Femur (tissue), 1 donor: ENCODE data around the gene TBC1D14.
A peak's percentile ranks its signal among the peaks of the same experiment; 100 is the strongest.
"Not testable (repeated sequence)": the region's sequence is repeated elsewhere in the genome, so short reads cannot be mapped to it uniquely, and the experiment has no call there.

Source experiments
- DNase-seq: peaks from one replicate; pipeline ENCODE4 v3.0.0-alpha.2; 2017

TBC1D14 gene

GRCh38 chr4:6909113-6909969 is at the start of gene TBC1D14:
TBC1D14 (plus strand) TSS chr4:6909826; CDS start chr4:6923390, 13,564 bp downstream.
- peak; percentile 92 for DNase-seq

- DNase-seq: no peak
Observed at GRCh38 chr4:6868386-6868785, 41.2 kb upstream of the TBC1D14 start.

DNA sequence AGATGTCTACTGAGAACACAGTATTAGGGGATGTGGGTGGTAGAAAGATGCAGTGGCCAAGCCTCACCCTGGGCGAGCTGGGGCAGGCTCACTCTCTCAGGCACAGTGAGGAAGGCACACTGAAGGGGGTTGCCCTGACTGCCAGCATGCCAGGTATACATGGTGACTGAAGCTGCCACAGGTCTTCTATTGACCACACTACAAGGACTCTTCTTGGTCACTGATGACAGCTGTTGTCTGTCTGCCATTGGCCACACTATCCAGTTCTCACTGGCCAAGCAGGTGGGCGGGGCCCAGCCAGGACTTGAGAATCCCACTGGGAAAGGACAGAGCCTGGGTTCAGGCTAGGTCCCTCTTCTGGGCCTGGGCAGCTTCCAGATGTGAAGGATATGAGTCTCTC is 39.7 kb upstream of the TBC1D14 start:
- no peak for DNase-seq

GRCh38 chr4:6873291-6873690 is 36.3 kb upstream of the TBC1D14 start:
- DNase-seq: no peak

DNA sequence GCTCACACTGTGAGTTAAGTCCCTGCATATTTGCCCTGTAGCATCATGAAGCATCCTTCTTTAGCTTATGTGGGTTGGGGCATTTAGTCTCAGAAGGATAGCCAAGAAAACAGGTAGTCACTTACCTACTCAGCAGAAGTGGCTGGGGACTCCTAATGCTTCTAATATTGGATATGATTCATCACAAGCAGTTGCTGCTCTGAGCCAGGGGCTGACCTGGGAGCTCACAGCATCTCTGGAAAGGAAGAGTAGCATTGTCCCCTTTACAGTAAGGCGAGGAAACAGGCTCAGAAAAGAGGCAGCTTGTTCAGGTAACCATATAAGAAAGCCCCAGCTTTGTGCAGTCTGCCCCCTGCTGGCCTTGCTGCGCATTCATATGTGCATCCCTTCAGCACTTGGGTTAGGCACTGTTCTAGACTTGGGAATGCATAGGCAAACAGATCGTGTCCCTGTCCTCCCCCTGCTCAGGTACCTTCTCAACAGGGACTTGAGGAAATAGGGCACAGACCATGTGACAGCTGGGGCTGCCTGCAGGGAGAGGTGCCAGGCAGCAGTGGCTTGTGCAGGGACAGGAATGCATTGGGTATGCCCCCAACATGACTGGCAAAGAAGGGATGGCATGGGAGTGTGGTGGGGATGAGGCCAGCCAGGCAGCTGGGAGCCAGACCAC is 35.7 kb upstream of the TBC1D14 start:
- DNase-seq: peak; percentile 74

- DNase-seq: no peak
Observed at GRCh38 chr4:6874981-6875380, 34.6 kb upstream of the TBC1D14 start.

GRCh38 chr4:6875431-6875831 is 34.2 kb upstream of the TBC1D14 start:
- peak; percentile 63 for DNase-seq

DNA sequence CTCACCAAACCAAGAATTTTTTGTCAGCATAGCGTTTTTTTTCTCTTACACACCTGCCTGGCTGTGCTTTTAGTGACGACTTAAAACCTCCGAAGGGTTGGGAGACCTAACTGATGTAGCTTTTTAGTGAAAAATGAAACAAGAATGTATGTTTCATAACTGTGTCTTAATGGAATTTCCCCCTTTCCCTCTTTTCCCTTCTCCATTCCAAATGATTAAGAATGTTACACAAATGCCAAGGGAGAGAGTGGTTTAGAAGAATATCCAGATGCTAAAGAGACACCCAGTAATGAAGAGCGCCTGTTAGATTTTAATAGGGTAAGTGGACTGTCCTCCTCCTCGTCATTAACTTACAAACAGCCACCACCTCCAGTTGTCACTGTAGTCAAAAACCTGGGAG is 33.2 kb upstream of the TBC1D14 start:
- DNase-seq: no peak

GRCh38 chr4:6877067-6877466 is 32.6 kb upstream of the TBC1D14 start:
- DNase-seq: no peak

- no peak for DNase-seq
Observed at GRCh38 chr4:6878451-6879059, 31.1 kb upstream of the TBC1D14 start.

GRCh38 chr4:6880691-6881090 is 28.9 kb upstream of the TBC1D14 start:
- DNase-seq: no peak

GRCh38 chr4:6881908-6882307 is 27.7 kb upstream of the TBC1D14 start:
- DNase-seq: no peak

- no peak for DNase-seq
Observed at GRCh38 chr4:6884341-6884870, 25.2 kb upstream of the TBC1D14 start.

DNA sequence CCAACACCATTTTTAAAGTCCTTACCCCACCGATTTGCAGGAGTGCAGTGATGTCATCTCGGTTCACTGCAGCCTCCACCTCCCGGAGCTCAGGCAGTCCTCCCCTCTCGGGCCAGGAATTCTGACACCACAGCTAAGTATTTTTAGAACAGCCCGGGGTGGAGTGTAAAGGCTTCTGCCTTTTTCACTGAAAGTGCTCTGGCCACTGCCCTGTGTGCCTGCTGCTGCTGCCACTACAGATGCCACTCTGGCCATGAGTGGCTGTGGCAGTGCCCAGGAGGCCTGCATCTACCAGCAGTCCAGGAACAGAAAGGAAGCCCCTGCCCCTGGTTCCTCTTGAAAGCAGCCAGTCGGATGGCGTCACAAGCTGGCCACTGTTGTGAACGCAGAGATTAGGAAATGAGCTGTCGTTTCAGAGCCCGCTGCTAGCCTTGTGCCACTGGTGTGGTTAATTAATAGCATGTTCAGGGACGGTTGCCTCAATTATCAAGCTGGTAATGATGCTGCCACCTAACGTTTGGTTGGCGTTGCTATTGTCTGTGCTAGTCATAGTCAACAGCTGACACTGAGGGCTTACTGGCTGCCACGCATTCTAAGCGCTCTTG is 23.6 kb upstream of the TBC1D14 start:
- peak; percentile 62 for DNase-seq

- no peak for DNase-seq
Observed at GRCh38 chr4:6886886-6887285, 22.7 kb upstream of the TBC1D14 start.

GRCh38 chr4:6887591-6888371 is 21.8 kb upstream of the TBC1D14 start:
- peak; percentile 49 for DNase-seq

DNA sequence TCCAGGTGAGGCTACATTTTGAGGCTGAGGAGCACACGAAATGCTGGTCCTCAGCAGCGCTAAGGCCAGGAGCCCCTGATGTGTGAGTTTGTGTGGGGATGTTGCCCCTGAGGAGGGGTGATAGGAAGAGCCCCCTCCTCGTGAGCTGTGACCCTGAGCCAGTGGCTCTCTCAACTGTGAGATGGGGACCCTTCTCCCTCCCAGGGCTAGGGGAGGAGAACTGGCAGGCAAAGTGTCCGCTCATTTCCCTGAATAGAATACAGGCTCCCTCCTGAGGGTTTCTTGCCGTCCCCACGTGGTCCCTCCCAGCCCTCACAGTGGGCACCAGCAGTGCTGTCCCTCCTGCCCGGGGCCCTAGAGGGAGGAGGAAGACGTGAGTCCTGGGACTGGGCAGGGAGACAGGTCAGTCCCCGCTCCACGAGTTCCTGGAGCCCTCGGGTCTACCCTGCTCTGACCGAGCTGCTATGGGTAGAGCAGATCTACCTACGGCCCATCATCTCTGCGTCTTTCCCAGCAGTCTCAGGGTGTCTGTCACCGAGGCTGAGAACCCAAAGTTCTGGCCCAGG is 21.0 kb upstream of the TBC1D14 start:
- no peak for DNase-seq

DNA sequence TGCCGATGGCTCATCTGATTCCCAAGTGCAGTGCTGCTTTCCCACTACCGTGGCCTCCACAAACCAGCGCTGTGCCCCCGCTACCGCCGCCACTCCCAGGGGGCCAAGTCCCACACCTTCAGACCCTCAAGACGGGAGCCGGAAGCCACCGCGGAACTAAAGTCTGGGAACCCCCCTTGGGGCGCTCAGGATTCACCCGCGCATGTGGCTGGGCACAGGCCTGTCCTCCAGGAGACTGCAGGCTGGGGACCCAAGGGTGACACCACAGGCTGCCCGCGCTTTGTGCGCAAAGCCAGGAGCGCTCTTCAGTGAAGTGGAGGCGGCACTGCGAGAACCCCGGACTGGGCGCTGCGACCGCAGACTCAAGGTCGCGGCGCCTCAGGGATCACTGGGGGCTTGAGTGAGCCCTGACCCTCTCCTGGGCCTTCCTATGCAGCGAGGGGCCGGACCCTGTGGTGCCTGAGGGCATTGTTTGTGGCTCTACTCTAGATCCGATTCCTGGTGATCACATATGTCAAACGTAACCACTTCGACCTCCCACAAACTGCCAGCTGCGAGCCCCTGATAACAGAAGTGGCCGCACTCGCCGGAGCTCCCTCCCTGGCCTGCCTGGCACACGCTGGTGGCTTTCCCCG is 20.4 kb upstream of the TBC1D14 start:
- DNase-seq: no peak

- no peak for DNase-seq
Observed at GRCh38 chr4:6889736-6890324, 19.8 kb upstream of the TBC1D14 start.

GRCh38 chr4:6890358-6890757 is 19.3 kb upstream of the TBC1D14 start:
- DNase-seq: no peak

DNA sequence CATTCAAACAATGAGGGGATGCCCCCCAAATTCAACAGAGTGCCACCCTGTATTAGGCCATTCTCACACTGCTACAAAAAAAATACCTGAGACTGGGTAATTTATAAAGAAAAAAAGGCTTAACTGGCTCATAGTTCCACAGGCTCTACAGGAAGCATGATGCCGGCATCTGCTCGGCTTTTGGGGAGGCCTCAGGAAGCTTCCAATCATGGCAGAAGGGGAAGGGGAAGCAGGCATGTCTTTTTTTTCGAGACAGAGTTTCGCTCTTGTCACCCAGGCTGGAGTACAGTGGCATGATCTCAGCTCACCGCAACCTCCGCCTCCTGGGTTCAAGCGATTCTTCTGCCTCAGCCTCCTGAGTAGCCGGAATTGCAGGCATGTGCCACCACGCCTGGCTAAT is 18.7 kb upstream of the TBC1D14 start:
- not testable (repeated sequence) for DNase-seq
